CD14-positive monocyte (primary cell): ENCODE measurements around the gene MED17. TPM values are rescaled to one million over a fixed set of nuclear protein-coding genes. Genes with fewer than 3 reads are reported as not detected.

Experiments
- DNase-seq, 3 donors: peaks; one replicate each; pipeline ENCODE4 v3.0.0-alpha.2; 2011 to 2022
- H2AFZ ChIP-seq: 2 replicates; pipeline ENCODE4 v1.6.0; 2012; ENCODE audit warnings: mild to moderate bottlenecking, low read depth, low read length, inconsistent platforms; ENCODE audit not compliant: insufficient read depth, poor library complexity, severe bottlenecking
- H3K27ac ChIP-seq, 2 donors: 1 replicate in 1 of 2; 2 replicates in 1 of 2; pipeline ENCODE4 v1.5.1; 2012 to 2013; ENCODE audit warnings: low read length in 2 of 2, control low read depth in 1 of 2, inconsistent platforms in 1 of 2, low read depth in 1 of 2, mild to moderate bottlenecking in 1 of 2
- H3K27me3 ChIP-seq, 2 donors: one replicate each; pipeline versions ENCODE4 v1.6.0 to v1.6.1; 2011 to 2013; ENCODE audit warnings: low read length in 2 of 2; ENCODE audit not compliant: control insufficient read depth in 2 of 2, insufficient read depth in 2 of 2
- H3K36me3 ChIP-seq, 2 donors: replicated peaks in 1 of 2; 1 replicate in 1 of 2; 2 replicates in 1 of 2; pipeline versions ENCODE4 v1.5.1 to v1.6.1; 2012 to 2013; ENCODE audit warnings: low read length in 2 of 2, control low read depth in 1 of 2, inconsistent platforms in 1 of 2, mild to moderate bottlenecking in 1 of 2; ENCODE audit not compliant: insufficient read depth in 2 of 2, control insufficient read depth in 1 of 2
- H3K4me1 ChIP-seq, 2 donors: 1 replicate in 1 of 2; 2 replicates in 1 of 2; pipeline versions ENCODE4 v1.5.1 to v1.6.1; 2012 to 2013; ENCODE audit warnings: low read length in 2 of 2, control low read depth in 1 of 2, inconsistent platforms in 1 of 2, mild to moderate bottlenecking in 1 of 2, moderate library complexity in 1 of 2; ENCODE audit not compliant: insufficient read depth in 2 of 2, control insufficient read depth in 1 of 2
- H3K4me2 ChIP-seq: replicated peaks from 2 replicates; pipeline ENCODE3; 2012; ENCODE audit warnings: low read length, moderate library complexity, mild to moderate bottlenecking; ENCODE audit not compliant: poor library complexity, severe bottlenecking; ENCODE audit errors: extremely low read depth
- H3K4me3 ChIP-seq, 3 experiments: fragments of 200-600 bp in 1 of 3; sonication (generic) in 1 of 3; replicated peaks in 1 of 3; 1 replicate in 2 of 3; 2 replicates in 1 of 3; pipeline ENCODE4 v1.5.1; 2011 to 2013; ENCODE audit warnings: low read length in 3 of 3, mild to moderate bottlenecking in 3 of 3, control low read depth in 2 of 3, low read depth in 2 of 3, inconsistent platforms in 1 of 3, moderate library complexity in 1 of 3
- H3K79me2 ChIP-seq: 2 replicates; pipeline ENCODE4 v1.6.0; 2012; ENCODE audit warnings: mild to moderate bottlenecking, control low read depth, inconsistent platforms, low read length, moderate library complexity; ENCODE audit not compliant: insufficient read depth
- H3K9ac ChIP-seq: 2 replicates; pipeline ENCODE4 v1.6.0; 2017; ENCODE audit warnings: low read length, mild to moderate bottlenecking; ENCODE audit not compliant: insufficient read depth, poor library complexity, severe bottlenecking
- H3K9me3 ChIP-seq, 2 donors: replicated peaks in 1 of 2; 1 replicate in 1 of 2; 2 replicates in 1 of 2; pipeline versions ENCODE4 v1.5.1 to v1.6.1; 2012 to 2013; ENCODE audit warnings: low read length in 2 of 2, control low read depth in 1 of 2; ENCODE audit not compliant: control insufficient read depth in 1 of 2, insufficient read depth in 1 of 2
- H4K20me1 ChIP-seq: 2 replicates; pipeline ENCODE4 v1.6.0; 2012; ENCODE audit warnings: mild to moderate bottlenecking, low read length, control low read depth, moderate library complexity; ENCODE audit not compliant: insufficient read depth
- H3K27ac Mint-ChIP-seq, 7 donors: one replicate each; pipeline ENCODE4 v1.8.0; 2020; ENCODE audit warnings: mild to moderate bottlenecking in 7 of 7, mixed read lengths in 7 of 7, moderate library complexity in 6 of 7, inconsistent platforms in 2 of 7
- H3K27me3 Mint-ChIP-seq, 3 donors: one replicate each; pipeline ENCODE4 v1.8.0; 2021 to 2022; ENCODE audit warnings: low read depth in 3 of 3, mild to moderate bottlenecking in 3 of 3, mixed read lengths in 3 of 3, moderate library complexity in 3 of 3, inconsistent platforms in 1 of 3
- H3K36me3 Mint-ChIP-seq, 2 donors: one replicate each; pipeline ENCODE4 v1.8.0; 2020; ENCODE audit warnings: mixed read lengths in 2 of 2, inconsistent platforms in 1 of 2, mild to moderate bottlenecking in 1 of 2
- H3K4me1 Mint-ChIP-seq: one replicate; pipeline ENCODE4 v1.8.0; 2020; ENCODE audit warnings: mild to moderate bottlenecking, mixed read lengths
- H3K4me3 Mint-ChIP-seq, 2 donors: one replicate each; pipeline ENCODE4 v1.8.0; 2020; ENCODE audit warnings: mild to moderate bottlenecking in 2 of 2, mixed read lengths in 2 of 2, moderate library complexity in 1 of 2
- H3K9me3 Mint-ChIP-seq, 7 donors: one replicate each; pipeline ENCODE4 v1.8.0; 2020 to 2022; ENCODE audit warnings: mixed read lengths in 7 of 7, mild to moderate bottlenecking in 6 of 7, moderate library complexity in 6 of 7, inconsistent platforms in 2 of 7
- CTCF ChIP-seq: fragments of 200-600 bp; IDR thresholded peaks from one replicate; pipeline ENCODE4 v1.8.0; 2022; ENCODE audit warnings: antibody characterized with exemption, mild to moderate bottlenecking
- WGBS: methylation state at CpG from one replicate; pipeline ENCODE4 v1.1.5; 2013; ENCODE audit warnings: missing lambda C conversion rate; ENCODE audit not compliant: insufficient coverage; 5-methylcytosine and 5-hydroxymethylcytosine counted together
- intact Hi-C, 2 donors: fragments of 100-400 bp; cut with micrococcal nuclease; formaldehyde crosslinking; loops; one replicate each; pipeline versions ENCODE4 v1.15.0 to v1.15.1; 2023
- polyA plus RNA-seq, 3 donors: library from polyadenylated mRNA; depleted of rRNA in 1 of 3; unstranded in 2 of 3; stranded (reverse) in 1 of 3; fragments of 300-500 nt in 2 of 3; fragments of >200 nt in 1 of 3; fragmentation: Illumina TruSeq in 2 of 3; gene quantifications; 1 replicate in 2 of 3; 2 replicates in 1 of 3; pipeline ENCODE4 v1.2.3, GENCODE V29; 2012 to 2021

The MED17 gene
- polyA plus RNA-seq, 3 donors = 3.4 to 12.8 (median 4.4) TPM

GRCh38 chr11:93829598-93829997 is 45.5 kb downstream of the MED17 start:
- H3K9me3 ChIP-seq = no peaks in the 10 kb centered on the region
- H3K4me3 Mint-ChIP-seq = no peak overlapping the region
- no peak overlapping the region for H3K9ac ChIP-seq
- H3K27me3 ChIP-seq = no peaks in the 10 kb centered on the region
- peaks cover 0 to 4% (median 1%) of the 10 kb centered on the region in 3 donors for H3K27me3 Mint-ChIP-seq
- intact Hi-C loops = no loop called here
- no peak overlapping the region for H2AFZ ChIP-seq
- H3K79me2 ChIP-seq = no peaks in the 10 kb centered on the region
- H3K27ac Mint-ChIP-seq = no peak overlapping the region
- H3K4me1 Mint-ChIP-seq = no peaks in the 10 kb centered on the region
- no peaks in the 10 kb centered on the region for H3K36me3 ChIP-seq
- TF ChIP-seq CTCF = no peak
- H4K20me1 ChIP-seq = no peaks in the 10 kb centered on the region
- H3K4me3 ChIP-seq = no peak overlapping the region
- no peaks in the 10 kb centered on the region for H3K36me3 Mint-ChIP-seq
- DNase-seq = no peak
- H3K4me2 ChIP-seq = no peak overlapping the region
- H3K27ac ChIP-seq = no peak overlapping the region
- peaks cover 0 to 3% (median 1%) of the 10 kb centered on the region in 7 donors for H3K9me3 Mint-ChIP-seq
- no peaks in the 10 kb centered on the region for H3K4me1 ChIP-seq
- WGBS = 81% methylated on average over 3 of the region's 3 CpGs

- 100% methylated on average over 1 of the region's 3 CpGs for WGBS
Observed at GRCh38 chr11:93831343-93832127, 47.5 kb downstream of the MED17 start.

More at GRCh38 chr11:93831343-93832127, 47.5 kb downstream of the MED17 start:
- Mint-ChIP-seq H3K4me1 (no peaks in the 10 kb centered on the region), H3K27ac (no peak overlapping the region), H3K4me3 (no peak overlapping the region), H3K36me3 (no peaks in the 10 kb centered on the region), H3K9me3 (peaks cover 0 to 3% (median 1%) of the 10 kb centered on the region in 7 donors), H3K27me3 (peaks cover 0 to 4% (median 1%) of the 10 kb centered on the region in 3 donors)
- H3K4me1 ChIP-seq = no peaks in the 10 kb centered on the region
- TF ChIP-seq CTCF = no peak
- no peak overlapping the region for H2AFZ ChIP-seq
- H3K9ac ChIP-seq = no peak overlapping the region
- no peak overlapping the region for H3K4me2 ChIP-seq
- H4K20me1 ChIP-seq = no peaks in the 10 kb centered on the region
- H3K79me2 ChIP-seq = no peaks in the 10 kb centered on the region
- intact Hi-C loops = no loop called here
- H3K9me3 ChIP-seq = no peaks in the 10 kb centered on the region
- no peak overlapping the region for H3K4me3 ChIP-seq
- no peaks in the 10 kb centered on the region for H3K27me3 ChIP-seq
- no peak overlapping the region for H3K27ac ChIP-seq
- no peaks in the 10 kb centered on the region for H3K36me3 ChIP-seq
- no peak for DNase-seq
